WERI-Rb-1 (cell line): ENCODE results near the gene RSF1.

ENCODE experiments used
- DNase-seq: peaks from one replicate; pipeline ENCODE4 v3.0.0-alpha.2; 2020
- H3K27ac ChIP-seq: fragments of 250-450 bp; sonication (Bioruptor Pico); 2 replicates; pipeline ENCODE4 v1.5.1; 2020; ENCODE audit warnings: mild to moderate bottlenecking, moderate library complexity
- H3K27me3 ChIP-seq: fragments of 250-450 bp; sonication (Bioruptor Pico); 2 replicates; pipeline ENCODE4 v1.5.1; 2021; ENCODE audit warnings: mild to moderate bottlenecking, low read depth, moderate library complexity; ENCODE audit not compliant: insufficient read depth, severe bottlenecking
- H3K36me3 ChIP-seq: fragments of 250-450 bp; sonication (Bioruptor Pico); 2 replicates; pipeline ENCODE4 v1.5.1; 2020; ENCODE audit warnings: mild to moderate bottlenecking, moderate library complexity
- H3K4me3 ChIP-seq: 2 replicates; pipeline ENCODE4 v1.5.1; 2011; ENCODE audit warnings: low read depth, mild to moderate bottlenecking, control low read depth, low read length
- H3K9me3 ChIP-seq: fragments of 250-450 bp; sonication (Bioruptor Pico); 2 replicates; pipeline ENCODE4 v1.5.1; 2021; ENCODE audit warnings: mild to moderate bottlenecking, moderate library complexity; ENCODE audit not compliant: severe bottlenecking
- TF ChIP-seq, protein P1 (sequence below): IDR thresholded peaks from 2 replicates; pipeline ENCODE4 v1.5.1; 2011; ENCODE audit warnings: low read depth, mild to moderate bottlenecking, control low read depth, inconsistent platforms, low read length

Gene RSF1

DNA sequence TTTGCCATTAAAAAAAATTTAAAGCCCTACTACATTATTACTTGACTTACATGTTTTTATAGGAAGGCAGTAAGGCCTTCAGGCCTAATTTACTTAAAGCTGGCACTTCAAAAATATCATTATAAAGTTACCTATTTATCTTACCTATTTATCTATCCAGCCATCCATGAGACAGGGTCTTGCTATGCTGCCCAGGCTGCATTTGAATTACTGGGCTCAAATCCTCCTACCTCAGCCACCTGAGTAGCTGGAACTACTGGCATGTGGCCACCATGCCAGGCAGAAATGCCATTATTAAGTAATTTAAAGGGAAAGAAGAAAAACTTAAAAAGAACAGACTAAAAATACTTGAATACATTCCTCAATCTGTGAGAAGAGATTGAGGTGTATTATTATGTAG lies 122.7 kb downstream of the RSF1 start:
- Histone ChIP-seq H3K36me3 (peaks cover 45% of the 10 kb centered on the region), H3K9me3 (no peaks in the 10 kb centered on the region), H3K27me3 (no peaks in the 10 kb centered on the region), H3K27ac (no peak overlapping the region), H3K4me3 (no peak overlapping the region)
- TF ChIP-seq, protein P1, sequence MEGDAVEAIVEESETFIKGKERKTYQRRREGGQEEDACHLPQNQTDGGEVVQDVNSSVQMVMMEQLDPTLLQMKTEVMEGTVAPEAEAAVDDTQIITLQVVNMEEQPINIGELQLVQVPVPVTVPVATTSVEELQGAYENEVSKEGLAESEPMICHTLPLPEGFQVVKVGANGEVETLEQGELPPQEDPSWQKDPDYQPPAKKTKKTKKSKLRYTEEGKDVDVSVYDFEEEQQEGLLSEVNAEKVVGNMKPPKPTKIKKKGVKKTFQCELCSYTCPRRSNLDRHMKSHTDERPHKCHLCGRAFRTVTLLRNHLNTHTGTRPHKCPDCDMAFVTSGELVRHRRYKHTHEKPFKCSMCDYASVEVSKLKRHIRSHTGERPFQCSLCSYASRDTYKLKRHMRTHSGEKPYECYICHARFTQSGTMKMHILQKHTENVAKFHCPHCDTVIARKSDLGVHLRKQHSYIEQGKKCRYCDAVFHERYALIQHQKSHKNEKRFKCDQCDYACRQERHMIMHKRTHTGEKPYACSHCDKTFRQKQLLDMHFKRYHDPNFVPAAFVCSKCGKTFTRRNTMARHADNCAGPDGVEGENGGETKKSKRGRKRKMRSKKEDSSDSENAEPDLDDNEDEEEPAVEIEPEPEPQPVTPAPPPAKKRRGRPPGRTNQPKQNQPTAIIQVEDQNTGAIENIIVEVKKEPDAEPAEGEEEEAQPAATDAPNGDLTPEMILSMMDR, result no peak
- DNase-seq, result no peak

- H3K4me3 ChIP-seq, result no peak overlapping the region
- no peak for DNase-seq
- no peak overlapping the region for H3K27ac ChIP-seq
- no peaks in the 10 kb centered on the region for H3K9me3 ChIP-seq
- peaks cover 51% of the 10 kb centered on the region for H3K36me3 ChIP-seq
- TF ChIP-seq, protein P1, result no peak
- no peaks in the 10 kb centered on the region for H3K27me3 ChIP-seq
Measured at GRCh38 chr11:77695417-77695816, 125.1 kb downstream of the RSF1 start.

DNA sequence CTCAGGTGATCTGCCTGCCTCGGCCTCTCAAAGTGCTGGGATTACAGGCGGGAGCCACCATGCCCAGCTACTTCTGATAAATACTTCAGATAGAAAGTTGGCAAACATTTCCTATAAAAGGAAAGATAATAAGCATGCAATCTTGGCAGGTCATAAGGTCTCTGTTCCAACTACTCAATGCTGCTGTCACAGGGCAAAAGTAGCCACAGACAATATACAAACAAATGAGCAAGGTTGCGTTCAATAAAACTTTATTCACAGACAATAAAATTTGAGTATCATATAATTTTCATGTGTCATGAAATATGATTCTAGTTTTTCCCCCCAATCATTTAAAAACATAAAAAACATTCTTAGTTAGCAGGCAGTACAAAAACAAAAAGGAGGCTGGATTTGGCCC lies 129.9 kb downstream of the RSF1 start:
- no peak overlapping the region for H3K4me3 ChIP-seq
- TF ChIP-seq, protein P1, result no peak
- no peak overlapping the region for H3K27ac ChIP-seq
- H3K27me3 ChIP-seq, result no peaks in the 10 kb centered on the region
- H3K36me3 ChIP-seq, result peaks cover 61% of the 10 kb centered on the region
- DNase-seq, result no peak
- no peaks in the 10 kb centered on the region for H3K9me3 ChIP-seq

- Histone ChIP-seq H3K36me3 (peaks cover 56% of the 10 kb centered on the region), H3K9me3 (no peaks in the 10 kb centered on the region), H3K27ac (no peak overlapping the region), H3K27me3 (no peaks in the 10 kb centered on the region), H3K4me3 (no peak overlapping the region)
- TF ChIP-seq, protein P1, result no peak
- DNase-seq, result no peak
Measured at GRCh38 chr11:77687088-77687487, 133.4 kb downstream of the RSF1 start.

- H3K27me3 ChIP-seq, result no peaks in the 10 kb centered on the region
- H3K9me3 ChIP-seq, result no peaks in the 10 kb centered on the region
- no peak for DNase-seq
- no peak overlapping the region for H3K27ac ChIP-seq
- H3K4me3 ChIP-seq, result no peak overlapping the region
- TF ChIP-seq, protein P1, result no peak
- H3K36me3 ChIP-seq, result peaks cover 62% of the 10 kb centered on the region
Measured at GRCh38 chr11:77677138-77677537, 143.4 kb downstream of the RSF1 start.

DNA sequence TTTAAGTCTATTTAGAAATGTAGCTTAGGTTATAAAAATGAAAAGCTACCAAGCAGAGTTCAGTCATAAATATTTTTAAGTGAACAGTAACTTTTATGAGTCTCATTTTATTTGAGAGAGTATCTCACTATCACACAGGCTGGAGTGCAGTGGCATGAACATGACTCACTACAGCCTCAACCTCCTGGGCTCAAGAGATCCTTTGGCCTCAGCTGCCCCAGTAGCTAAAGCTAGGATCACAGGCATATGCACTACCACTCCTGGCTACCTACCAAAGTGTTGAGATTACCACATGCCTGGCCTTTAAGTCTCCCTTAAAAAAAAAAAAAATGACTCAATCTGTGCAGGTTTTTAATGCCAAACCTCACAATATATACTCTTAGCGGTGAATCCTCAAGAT lies 148.3 kb downstream of the RSF1 start:
- Histone ChIP-seq H3K36me3 (peaks cover 92% of the 10 kb centered on the region), H3K27ac (no peak overlapping the region), H3K4me3 (no peak overlapping the region), H3K9me3 (no peaks in the 10 kb centered on the region), H3K27me3 (no peaks in the 10 kb centered on the region)
- no peak for DNase-seq
- TF ChIP-seq, protein P1, result no peak
